ENCODE measurements around the gene JADE1.

- no peak for TF ChIP-seq CTCF (conservative IDR thresholded peaks at IDR 0.05; ENCODE audit: low read length)
- no peak for TF ChIP-seq EZH2phosphoT487 (IDR thresholded peaks at IDR 0.05; ENCODE audit: borderline replicate concordance)
Measured at GRCh38 chr4:128908735-128909134, 99.2 kb downstream of the JADE1 start.
